SJCRH30 (cell line): ENCODE results near the gene KRTAP10-2. TPM values are rescaled to one million over a fixed set of nuclear protein-coding genes. Genes with fewer than 3 reads are reported as not detected.
"Not testable (repeated sequence)": the region's sequence is repeated elsewhere in the genome, so short reads cannot be mapped to it uniquely, and the experiment has no call there.

Experiments used
- DNase-seq, 2 experiments: peaks; one replicate each; pipeline ENCODE4 v3.0.0-alpha.2; 2015 to 2020
- H3K27ac ChIP-seq: fragments of 250-450 bp; sonication (Bioruptor Pico); 2 replicates; pipeline ENCODE4 v1.5.1; 2020; ENCODE audit warnings: mild to moderate bottlenecking, moderate library complexity
- H3K27me3 ChIP-seq: fragments of 250-450 bp; sonication (Bioruptor Pico); 2 replicates; pipeline ENCODE4 v1.5.1; 2020; ENCODE audit warnings: mild to moderate bottlenecking, moderate library complexity
- H3K36me3 ChIP-seq: fragments of 250-450 bp; sonication (Bioruptor Pico); 2 replicates; pipeline ENCODE4 v1.5.1; 2020; ENCODE audit warnings: mild to moderate bottlenecking, moderate library complexity
- H3K4me1 ChIP-seq: fragments of 250-450 bp; sonication (Bioruptor Pico); 2 replicates; pipeline ENCODE4 v1.5.1; 2020; ENCODE audit warnings: mild to moderate bottlenecking, moderate library complexity
- H3K4me3 ChIP-seq: fragments of 250-450 bp; sonication (Bioruptor Pico); 2 replicates; pipeline ENCODE4 v1.5.1; 2020; ENCODE audit warnings: mild to moderate bottlenecking, moderate library complexity
- H3K9me3 ChIP-seq: fragments of 250-450 bp; sonication (Bioruptor Pico); replicated peaks from 2 replicates; pipeline ENCODE4 v1.5.1; 2020; ENCODE audit warnings: mild to moderate bottlenecking, moderate library complexity
- total RNA-seq: library from RNA; depleted of rRNA; stranded (reverse); fragments of >200 nt; shearing (Covaris generic); gene quantifications from 2 replicates; pipeline ENCODE4 v1.2.3, GENCODE V29; 2014

The KRTAP10-2 gene
- total RNA-seq, 1 experiment from 2014 or later = not detected

DNA sequence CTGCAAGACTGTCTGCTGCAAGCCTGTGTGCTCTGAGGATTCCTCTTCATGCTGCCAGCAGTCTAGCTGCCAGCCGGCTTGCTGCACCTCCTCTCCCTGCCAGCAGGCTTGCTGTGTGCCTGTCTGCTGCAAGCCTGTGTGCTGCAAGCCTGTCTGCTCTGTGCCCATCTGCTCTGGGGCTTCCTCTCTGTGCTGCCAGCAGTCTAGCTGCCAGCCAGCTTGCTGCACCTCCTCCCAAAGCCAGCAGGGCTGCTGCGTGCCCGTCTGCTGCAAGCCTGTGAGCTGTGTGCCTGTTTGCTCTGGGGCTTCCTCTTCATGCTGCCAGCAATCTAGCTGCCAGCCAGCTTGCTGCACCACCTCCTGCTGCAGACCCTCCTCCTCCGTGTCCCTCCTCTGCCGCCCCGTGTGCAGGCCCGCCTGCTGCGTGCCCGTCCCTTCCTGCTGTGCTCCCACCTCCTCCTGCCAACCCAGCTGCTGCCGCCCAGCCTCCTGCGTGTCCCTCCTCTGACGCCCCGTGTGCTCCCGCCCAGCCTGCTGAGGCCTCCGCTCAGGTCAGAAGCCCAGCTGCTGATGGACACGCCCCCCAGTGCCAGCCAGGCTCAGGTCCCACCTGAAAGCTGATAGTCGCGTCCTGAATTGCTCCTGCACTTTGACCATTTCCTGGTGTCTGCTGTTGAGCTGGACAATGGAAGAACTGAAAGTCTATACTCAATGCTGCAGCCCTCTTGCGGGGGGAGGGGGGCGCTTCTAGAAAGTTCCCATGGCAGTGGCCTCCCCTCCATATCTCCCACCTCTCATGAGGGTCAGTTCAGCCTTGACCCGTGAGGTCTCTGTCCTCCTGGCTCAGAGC is 23.4 kb upstream of the KRTAP10-2 start:
- Histone ChIP-seq H3K27me3 (no peaks in the 10 kb centered on the region), H3K36me3 (no peaks in the 10 kb centered on the region), H3K9me3 (0 out of 2 replicates have a peak, but pooled peaks cover 4% of the 10 kb centered on the region), H3K27ac (no peak overlapping the region), H3K4me3 (no peak overlapping the region), H3K4me1 (no peaks in the 10 kb centered on the region)
- DNase-seq = no peak

DNA sequence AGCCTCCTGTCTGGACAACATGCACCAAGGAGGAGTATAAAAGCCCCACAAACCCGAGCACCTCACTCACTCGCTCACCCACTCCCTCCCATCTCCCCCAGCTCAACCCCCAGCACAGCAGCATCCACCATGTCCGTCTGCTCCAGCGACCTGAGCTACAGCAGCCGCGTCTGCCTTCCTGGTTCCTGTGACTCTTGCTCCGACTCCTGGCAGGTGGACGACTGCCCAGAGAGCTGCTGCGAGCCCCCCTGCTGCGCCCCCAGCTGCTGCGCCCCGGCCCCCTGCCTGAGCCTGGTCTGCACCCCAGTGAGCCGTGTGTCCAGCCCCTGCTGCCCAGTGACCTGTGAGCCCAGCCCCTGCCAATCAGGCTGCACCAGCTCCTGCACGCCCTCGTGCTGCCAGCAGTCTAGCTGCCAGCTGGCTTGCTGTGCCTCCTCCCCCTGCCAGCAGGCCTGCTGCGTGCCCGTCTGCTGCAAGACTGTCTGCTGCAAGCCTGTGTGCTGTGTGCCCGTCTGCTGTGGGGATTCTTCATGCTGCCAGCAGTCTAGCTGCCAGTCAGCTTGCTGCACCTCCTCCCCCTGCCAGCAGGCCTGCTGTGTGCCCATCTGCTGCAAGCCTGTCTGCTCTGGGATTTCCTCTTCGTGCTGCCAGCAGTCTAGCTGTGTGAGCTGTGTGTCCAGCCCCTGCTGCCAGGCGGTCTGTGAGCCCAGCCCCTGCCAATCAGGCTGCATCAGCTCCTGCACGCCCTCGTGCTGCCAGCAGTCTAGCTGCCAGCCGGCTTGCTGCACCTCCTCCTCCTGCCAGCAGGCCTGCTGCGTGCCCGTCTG is 22.5 kb upstream of the KRTAP10-2 start, which contains the start of gene KRTAP10-4:
Gene KRTAP10-4 (plus strand): TSS at position 100 of the 827 bp plus-strand sequence. CDS start 30 bp downstream, at position 130.
- H3K36me3 ChIP-seq, H3K27ac ChIP-seq, DNase-seq, H3K4me1 ChIP-seq, H3K27me3 ChIP-seq, H3K4me3 ChIP-seq, H3K9me3 ChIP-seq: not testable (repeated sequence)

DNA sequence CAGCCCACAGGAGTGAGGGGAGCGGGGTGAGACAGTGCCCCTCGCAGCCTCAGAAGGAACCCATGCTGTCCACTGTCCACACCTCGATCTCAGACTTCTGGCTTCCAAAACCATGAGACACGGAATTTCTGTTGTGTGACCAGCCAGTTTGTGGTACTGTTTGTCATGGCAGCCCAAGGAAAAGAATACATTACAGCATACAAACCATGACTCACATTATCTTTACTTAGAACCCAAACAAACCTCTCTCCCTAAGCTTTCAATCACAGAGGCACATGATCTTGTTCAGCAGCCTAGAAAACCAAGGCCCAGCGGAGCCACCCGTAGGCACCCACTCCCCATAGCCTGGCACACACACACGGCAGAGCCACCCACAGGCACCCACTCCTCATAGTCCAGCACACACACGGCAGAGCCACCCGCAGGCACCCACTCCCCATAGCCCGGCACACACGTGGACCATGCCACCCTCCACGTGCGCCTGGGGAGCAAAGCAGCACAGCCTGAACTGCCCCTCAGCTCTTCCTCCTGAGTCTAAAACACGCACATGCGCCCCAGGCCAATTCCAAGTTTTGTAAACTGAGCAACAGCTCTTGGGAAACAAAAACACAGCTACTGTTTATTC is 21.8 kb upstream of the KRTAP10-2 start:
- Histone ChIP-seq H3K27ac (no peak overlapping the region), H3K4me3 (no peak overlapping the region), H3K4me1 (no peaks in the 10 kb centered on the region), H3K27me3 (no peaks in the 10 kb centered on the region), H3K9me3 (0 out of 2 replicates have a peak, but pooled peaks cover 4% of the 10 kb centered on the region), H3K36me3 (no peaks in the 10 kb centered on the region)
- no peak for DNase-seq

DNA sequence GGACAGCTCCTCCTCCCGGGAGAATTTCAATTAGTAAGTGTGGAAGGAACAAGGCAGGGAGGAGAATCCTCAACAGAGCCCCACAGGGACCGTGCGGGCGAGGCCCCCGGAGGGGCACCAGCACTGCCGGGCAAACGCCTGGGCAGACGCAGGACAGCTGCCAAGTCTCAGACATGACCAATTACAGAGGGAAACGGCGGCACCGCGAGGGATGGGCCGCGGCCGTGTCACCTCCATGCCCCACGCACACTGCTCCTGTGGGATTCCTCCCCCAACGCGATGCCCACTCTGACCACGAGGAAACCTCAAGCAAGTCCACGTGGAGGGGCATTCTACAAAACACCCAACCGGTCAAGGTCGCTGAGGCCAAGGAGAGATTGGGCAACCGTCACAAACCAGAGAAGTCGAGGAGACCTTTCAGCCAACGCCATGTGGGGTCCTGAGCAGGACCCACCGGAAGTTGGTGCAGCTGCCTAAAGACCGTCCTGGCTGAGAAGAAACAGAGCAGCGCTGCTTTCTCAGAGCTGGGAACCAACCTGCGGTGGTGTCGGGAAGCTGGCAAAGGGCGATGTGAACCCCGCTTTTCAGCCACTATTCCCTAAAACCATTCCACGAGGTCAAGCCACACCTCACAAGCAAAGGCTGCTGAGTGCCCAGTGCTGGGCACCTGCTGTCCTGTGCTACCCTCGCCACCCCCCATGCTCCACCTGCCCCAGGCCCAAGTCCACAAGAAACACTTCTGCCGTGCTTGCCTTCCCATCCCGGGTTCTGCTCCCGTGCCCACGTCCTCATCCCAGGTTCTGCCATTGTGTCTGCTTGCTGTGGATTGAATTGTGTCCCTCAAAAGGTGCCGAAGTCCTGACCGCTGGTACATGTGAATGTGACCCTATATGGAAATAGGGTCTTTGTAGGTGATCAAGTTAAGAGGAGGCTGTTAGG is 20.8 kb upstream of the KRTAP10-2 start:
- H3K27ac ChIP-seq = no peak overlapping the region
- no peak for DNase-seq

DNA sequence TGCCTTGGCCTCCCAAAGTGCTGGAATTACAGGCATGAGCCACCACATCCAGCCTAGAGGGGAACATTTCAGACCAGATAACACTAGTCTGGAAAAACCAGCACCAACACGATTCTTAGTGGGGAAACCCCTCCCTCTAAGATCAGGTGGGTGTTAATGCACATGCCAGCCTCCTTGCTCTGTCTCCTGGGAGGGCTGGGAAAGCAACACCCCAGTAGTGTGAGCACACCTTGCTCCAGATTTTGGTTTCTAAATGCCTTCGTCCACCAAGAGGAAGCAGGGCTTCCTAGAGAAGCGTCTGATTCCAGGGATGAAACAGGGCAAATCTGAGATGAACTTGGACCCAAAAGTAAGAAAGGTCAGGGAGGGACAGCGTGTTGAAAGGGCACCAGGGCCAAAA is 20.0 kb upstream of the KRTAP10-2 start:
- no peaks in the 10 kb centered on the region for H3K4me1 ChIP-seq
- no peaks in the 10 kb centered on the region for H3K9me3 ChIP-seq
- no peak for DNase-seq
- no peak overlapping the region for H3K4me3 ChIP-seq
- no peaks in the 10 kb centered on the region for H3K36me3 ChIP-seq
- no peak overlapping the region for H3K27ac ChIP-seq
- H3K27me3 ChIP-seq = no peaks in the 10 kb centered on the region

More for the DNA sequence above, 20.8 kb upstream of the KRTAP10-2 start:
- 0 out of 2 replicates have a peak, but pooled peaks cover 4% of the 10 kb centered on the region for H3K9me3 ChIP-seq
- no peaks in the 10 kb centered on the region for H3K27me3 ChIP-seq
- no peak overlapping the region for H3K4me3 ChIP-seq
- H3K36me3 ChIP-seq = no peaks in the 10 kb centered on the region
- H3K4me1 ChIP-seq = no peaks in the 10 kb centered on the region

DNA sequence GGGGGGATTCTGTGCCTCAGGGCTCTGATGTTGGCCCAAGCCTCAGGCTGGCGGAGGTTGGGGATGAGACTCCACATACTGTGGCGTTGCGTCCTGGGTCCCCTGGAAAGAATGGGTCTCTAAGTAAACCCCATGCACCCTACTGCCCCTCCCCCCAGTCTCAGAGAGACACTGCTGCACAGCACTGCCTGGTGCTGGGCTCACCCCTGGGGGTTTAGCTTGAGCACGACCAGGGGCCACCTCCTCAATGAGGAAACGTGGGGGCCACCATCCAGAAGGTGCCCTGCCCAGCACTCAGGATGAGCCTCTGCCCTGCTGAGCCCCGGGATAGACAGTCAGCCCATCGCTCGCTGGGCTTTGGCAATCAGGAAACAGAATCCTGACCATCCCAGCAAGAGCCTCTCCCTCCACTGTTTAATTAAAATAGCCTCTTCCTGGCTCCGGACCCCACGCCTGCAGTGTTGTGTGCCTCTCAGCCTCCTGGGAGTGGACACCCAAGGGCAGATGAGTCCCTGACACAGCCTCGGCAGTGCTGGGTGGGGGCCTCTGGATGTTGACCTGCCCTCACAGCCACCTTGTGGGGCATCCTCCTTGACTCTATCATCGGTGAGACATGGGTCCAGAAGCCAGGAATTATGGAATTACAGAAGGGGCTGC is 18.7 kb upstream of the KRTAP10-2 start:
- H3K4me3 ChIP-seq = no peak overlapping the region
- no peaks in the 10 kb centered on the region for H3K27me3 ChIP-seq
- H3K36me3 ChIP-seq = no peaks in the 10 kb centered on the region
- H3K9me3 ChIP-seq = no peaks in the 10 kb centered on the region
- no peak overlapping the region for H3K27ac ChIP-seq
- no peaks in the 10 kb centered on the region for H3K4me1 ChIP-seq
- no peak for DNase-seq

DNA sequence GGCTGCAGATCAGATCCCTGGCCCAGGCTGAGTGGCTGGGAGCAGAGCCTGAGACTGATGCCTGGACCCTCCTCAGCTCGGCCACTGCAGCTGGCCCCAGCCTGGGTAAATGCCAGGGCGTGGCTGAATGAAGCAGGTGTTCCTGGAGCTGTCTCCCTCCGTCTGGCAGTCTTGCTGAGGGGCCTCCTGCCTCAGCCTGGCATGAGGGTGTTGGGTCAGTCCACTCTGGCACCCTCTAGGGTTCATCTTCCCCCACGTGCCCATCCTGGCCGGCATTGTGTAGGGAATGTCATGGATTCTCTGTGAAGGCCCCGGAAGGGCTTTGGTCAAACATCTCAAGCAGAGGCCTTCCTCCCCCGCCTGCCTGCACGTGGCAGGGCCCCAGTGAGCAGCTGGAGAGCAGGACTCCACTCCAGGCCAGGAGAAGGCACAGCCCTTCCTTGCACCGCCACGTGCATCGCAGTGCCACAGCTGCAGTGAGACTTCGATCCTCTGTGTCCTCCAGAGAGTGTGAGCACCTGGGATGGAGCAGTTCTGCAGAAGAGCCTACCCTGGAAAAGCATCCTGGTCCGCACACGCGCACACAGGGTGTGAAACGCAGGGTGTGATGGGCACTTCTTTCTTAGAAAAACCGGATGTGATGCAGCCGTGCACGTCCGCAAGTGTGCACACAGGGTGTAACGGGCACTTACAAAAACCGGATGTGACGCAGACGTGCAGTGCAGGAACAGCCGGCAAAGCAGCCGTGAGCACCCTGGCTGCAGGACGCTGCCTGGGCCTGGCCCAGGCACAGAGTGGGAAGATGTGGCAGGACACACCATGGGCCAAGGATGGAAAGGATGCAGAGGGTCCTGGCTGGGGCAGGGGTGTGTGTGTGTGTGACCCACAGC is 17.6 kb upstream of the KRTAP10-2 start:
- no peak overlapping the region for H3K4me3 ChIP-seq
- no peaks in the 10 kb centered on the region for H3K9me3 ChIP-seq
- H3K27ac ChIP-seq = no peak overlapping the region
- H3K27me3 ChIP-seq = no peaks in the 10 kb centered on the region
- DNase-seq = no peak
- H3K4me1 ChIP-seq = no peaks in the 10 kb centered on the region
- no peaks in the 10 kb centered on the region for H3K36me3 ChIP-seq

DNA sequence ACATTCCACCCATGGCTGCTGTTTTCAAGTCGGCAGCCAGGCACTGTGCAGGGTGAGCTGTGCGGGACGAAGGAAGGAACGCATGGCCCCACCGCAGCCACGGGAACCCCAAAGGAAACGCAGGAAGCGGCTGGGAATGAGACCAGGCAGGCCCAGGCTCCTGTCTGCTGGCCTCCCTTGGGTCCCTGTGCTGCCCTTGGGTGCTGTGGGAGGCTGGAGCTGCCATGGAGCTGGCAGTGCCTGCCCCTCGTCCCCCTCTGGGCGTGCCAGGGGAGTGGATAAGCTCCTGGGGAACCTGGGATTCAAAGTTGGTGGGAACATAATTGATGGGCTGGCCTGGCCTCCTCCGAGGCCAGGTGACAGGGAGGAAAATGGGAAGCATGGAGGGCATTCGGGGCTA is 17.0 kb upstream of the KRTAP10-2 start:
- Histone ChIP-seq H3K36me3 (no peaks in the 10 kb centered on the region), H3K4me1 (no peaks in the 10 kb centered on the region), H3K27ac (no peak overlapping the region), H3K27me3 (no peaks in the 10 kb centered on the region), H3K9me3 (no peaks in the 10 kb centered on the region), H3K4me3 (no peak overlapping the region)
- DNase-seq = no peak

DNA sequence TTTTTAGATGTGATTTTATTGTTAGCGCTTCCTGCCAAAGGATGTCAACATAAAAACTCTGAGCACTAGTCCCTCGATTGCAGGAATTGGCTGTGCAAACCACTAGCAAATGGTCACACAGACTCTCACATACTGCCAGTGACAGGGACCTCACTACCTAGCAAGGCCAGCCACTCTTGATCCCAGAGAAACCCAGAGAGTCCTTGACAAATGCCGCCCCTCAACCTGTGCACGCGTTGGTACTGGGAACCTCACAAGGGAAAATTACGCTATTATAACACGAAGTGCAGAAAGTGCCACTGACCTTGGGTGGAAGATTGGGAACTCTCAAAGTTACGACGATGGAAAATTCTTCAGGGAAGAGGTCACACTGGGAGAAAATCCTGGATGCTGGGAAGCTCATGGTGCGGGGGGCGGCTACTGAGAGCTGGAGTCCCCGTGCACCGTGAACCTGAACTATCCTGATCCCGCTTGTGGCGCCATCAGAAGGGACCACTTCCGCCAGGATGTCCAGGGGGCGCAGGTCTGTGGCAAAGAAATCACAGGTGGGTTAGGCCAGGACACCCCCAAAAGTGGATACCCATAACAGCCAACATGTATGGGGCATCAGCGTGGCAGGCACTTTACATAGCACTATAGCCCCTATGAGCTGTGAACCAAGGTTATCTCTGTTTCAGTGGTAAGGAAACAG is 16.3 kb upstream of the KRTAP10-2 start:
- no peak for DNase-seq
- no peaks in the 10 kb centered on the region for H3K36me3 ChIP-seq

DNA sequence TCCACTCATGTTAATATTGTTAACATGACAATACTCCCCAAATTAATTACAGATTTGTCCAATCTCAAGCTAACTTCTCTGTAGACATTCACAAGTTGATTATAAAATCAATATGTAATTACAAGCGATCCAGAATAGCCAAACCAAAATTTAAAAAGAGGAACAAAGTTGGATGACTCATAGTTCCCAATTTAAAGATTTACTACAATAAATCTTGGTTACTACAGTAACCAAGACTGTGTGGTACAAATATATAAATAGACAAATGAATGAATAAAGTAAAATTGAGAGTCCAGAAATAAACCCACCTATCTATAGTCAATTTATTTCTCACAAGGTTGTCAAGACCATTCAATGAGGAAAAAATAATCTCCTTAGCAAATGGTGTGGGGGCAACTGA is 15.1 kb upstream of the KRTAP10-2 start:
- H3K27me3 ChIP-seq = no peaks in the 10 kb centered on the region

More for the DNA sequence above, 16.3 kb upstream of the KRTAP10-2 start:
- no peaks in the 10 kb centered on the region for H3K27me3 ChIP-seq
- H3K4me3 ChIP-seq = no peak overlapping the region
- no peak overlapping the region for H3K27ac ChIP-seq
- no peaks in the 10 kb centered on the region for H3K9me3 ChIP-seq
- no peaks in the 10 kb centered on the region for H3K4me1 ChIP-seq

DNA sequence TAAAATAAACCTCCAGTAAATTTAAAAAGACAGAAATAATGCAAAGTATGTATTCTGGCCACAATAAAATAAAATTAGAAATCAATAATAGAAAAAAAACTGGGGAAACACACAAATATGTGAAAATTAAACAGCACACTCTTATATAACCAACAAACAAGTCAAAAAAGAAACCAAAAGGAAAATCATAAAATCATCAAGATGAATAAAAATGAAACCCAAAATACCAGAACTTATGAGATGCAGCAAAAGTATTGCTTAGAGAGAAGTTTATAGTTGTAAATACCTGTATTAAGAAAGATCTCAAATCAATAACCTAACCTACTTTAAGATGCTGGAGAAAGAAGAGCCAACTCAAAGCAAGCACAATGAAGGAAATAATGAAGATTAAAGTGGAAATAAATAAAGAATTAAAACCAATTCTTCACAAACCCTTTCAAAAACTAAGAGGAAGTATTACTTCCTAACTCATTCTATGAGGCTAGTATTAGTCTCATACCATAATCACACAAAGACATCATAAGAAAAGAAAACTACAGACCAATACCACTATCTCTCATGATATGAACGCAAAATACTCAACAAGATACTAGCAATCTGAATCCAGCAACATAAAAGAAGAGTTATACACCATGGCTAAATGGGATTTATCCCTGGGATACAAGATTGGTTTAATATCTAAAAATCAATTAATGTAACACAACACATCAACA is 13.7 kb upstream of the KRTAP10-2 start:
- no peaks in the 10 kb centered on the region for H3K9me3 ChIP-seq
- no peak overlapping the region for H3K27ac ChIP-seq
- DNase-seq = no peak
- H3K4me3 ChIP-seq = no peak overlapping the region
- H3K27me3 ChIP-seq = no peaks in the 10 kb centered on the region
- no peaks in the 10 kb centered on the region for H3K4me1 ChIP-seq
- H3K36me3 ChIP-seq = no peaks in the 10 kb centered on the region

More for the DNA sequence above, 15.1 kb upstream of the KRTAP10-2 start:
- Histone ChIP-seq H3K4me1 (no peaks in the 10 kb centered on the region), H3K9me3 (no peaks in the 10 kb centered on the region), H3K27ac (no peak overlapping the region), H3K4me3 (no peak overlapping the region), H3K36me3 (no peaks in the 10 kb centered on the region)
- no peak for DNase-seq

DNA sequence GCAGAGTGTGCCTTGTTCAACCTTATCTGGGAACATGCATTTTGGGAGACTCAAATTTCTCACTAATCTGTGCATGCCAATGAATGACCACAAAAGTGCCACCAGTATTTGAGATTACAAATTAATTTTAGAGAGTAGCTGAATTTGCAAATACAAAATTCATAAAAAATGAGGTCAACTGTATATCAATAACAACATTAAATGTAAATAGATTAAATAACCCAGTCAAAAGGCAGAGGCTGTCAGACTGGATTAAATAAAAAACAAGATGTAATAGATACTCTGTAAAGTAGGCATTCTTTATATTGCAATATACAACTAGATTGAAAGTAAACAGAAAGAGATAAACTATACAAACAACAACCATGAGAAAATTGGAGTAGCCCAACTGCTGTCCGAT is 12.8 kb upstream of the KRTAP10-2 start:
- no peak overlapping the region for H3K4me3 ChIP-seq
- no peaks in the 10 kb centered on the region for H3K36me3 ChIP-seq
- H3K9me3 ChIP-seq = no peaks in the 10 kb centered on the region

More for the DNA sequence above, 12.8 kb upstream of the KRTAP10-2 start:
- H3K4me1 ChIP-seq = no peaks in the 10 kb centered on the region
- H3K27me3 ChIP-seq = no peaks in the 10 kb centered on the region
- H3K27ac ChIP-seq = no peak overlapping the region
- no peak for DNase-seq
